Fibroblast of the aortic adventitia (primary cell): ENCODE data around the gene RHCG. TPM values are rescaled to one million over a fixed set of nuclear protein-coding genes. Genes with fewer than 3 reads are reported as not detected.

Source experiments
- DNase-seq: peaks from one replicate; pipeline ENCODE4 v3.0.0-alpha.2; 2010; ENCODE audit warnings: low read depth
- H3K4me3 ChIP-seq: 2 replicates; pipeline ENCODE4 v1.5.1; 2011; ENCODE audit warnings: low read depth, mild to moderate bottlenecking, control low read depth, low read length, moderate library complexity
- CTCF ChIP-seq: IDR thresholded peaks from 2 replicates; pipeline ENCODE4 v1.5.1; 2011; ENCODE audit warnings: mild to moderate bottlenecking, low read length, control low read depth, inconsistent platforms; ENCODE audit not compliant: insufficient read depth
- total RNA-seq: library from RNA; depleted of rRNA; stranded (reverse); fragments of >200 nt; gene quantifications from 2 replicates; pipeline ENCODE4 v1.2.3, GENCODE V29; 2012; ENCODE audit warnings: low replicate concordance

The RHCG gene
- total RNA-seq, 1 donor, result not detected

GRCh38 chr15:89492111-89492641, 4.2 kb downstream of the RHCG start:
- TF ChIP-seq CTCF, result peak; percentile 49
- no peak for DNase-seq
- no peak overlapping the region for H3K4me3 ChIP-seq

- H3K4me3 ChIP-seq, result no peak overlapping the region
- DNase-seq, result no peak
These were observed 5.5 kb downstream of the RHCG start for GRCh38 chr15:89490814-89491315.

DNA sequence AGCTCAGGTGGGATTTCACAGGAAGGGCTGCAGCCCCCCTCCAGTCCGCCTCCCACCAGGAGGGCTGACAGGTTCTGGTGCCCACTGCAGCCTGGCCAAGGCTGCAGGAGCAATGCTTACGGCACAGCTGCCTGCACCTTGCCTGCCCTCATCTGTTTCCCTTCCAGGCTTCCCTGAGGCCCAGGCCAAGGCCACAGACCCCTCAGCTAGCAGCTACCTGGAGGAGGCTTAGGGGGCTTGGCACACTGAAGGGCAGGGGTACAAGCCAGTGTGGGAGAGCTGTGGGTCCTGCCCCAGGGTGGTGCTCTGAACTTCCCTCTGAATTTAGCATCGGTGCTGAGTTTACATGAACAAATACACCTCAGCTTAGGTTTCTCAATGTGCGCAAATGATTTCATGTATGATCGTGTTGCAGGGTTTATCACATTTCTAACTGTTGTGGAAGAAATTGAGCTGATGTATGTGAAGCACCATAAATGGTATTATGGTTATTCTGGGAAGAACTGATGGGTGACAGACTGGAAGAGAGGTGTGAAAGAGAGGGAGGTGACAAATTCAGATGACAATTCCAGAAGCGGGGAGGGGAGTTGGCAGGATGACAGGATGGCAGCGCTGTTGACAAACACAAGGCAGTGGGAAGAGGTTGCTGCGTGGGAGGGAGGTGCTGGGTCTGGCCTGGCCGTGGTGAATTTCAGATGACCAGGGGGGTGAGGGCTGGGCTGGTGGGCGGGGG, 6.1 kb downstream of the RHCG start:
- no peak for TF ChIP-seq CTCF
- DNase-seq, result no peak
- H3K4me3 ChIP-seq, result no peak overlapping the region

More at GRCh38 chr15:89490814-89491315, 5.5 kb downstream of the RHCG start:
- TF ChIP-seq CTCF, result no peak

GRCh38 chr15:89489376-89489775, 7.0 kb downstream of the RHCG start:
- H3K4me3 ChIP-seq, result no peak overlapping the region
- DNase-seq, result no peak
- no peak for TF ChIP-seq CTCF

GRCh38 chr15:89487791-89488190, 8.6 kb downstream of the RHCG start:
- no peak overlapping the region for H3K4me3 ChIP-seq
- DNase-seq, result no peak
- TF ChIP-seq CTCF, result no peak

- no peak for DNase-seq
- no peak for TF ChIP-seq CTCF
- no peak overlapping the region for H3K4me3 ChIP-seq
These were observed 9.7 kb downstream of the RHCG start for GRCh38 chr15:89486726-89487050.
